ENCODE data around the gene CDH19.

CDH19 gene

DNA sequence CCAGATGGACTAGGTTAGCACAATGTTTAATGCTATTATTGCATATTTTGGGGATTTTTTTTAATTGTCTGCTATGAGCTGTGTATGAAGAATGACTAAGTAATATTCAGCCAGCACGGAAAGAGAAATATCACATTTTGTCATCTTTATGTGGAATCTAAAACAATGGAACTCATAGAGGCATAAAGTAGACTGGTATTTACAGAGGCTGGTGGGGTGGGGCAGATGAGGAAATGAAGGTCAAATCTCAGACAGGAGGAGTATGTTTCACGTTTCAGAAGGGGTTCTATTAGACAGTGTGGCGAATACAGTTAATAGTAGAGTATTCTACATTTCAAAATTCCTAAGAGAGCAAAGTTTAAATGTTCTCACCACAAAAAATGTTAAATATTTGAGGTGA lies 4.7 kb downstream of the CDH19 start:
- TF ChIP-seq, protein P1, sequence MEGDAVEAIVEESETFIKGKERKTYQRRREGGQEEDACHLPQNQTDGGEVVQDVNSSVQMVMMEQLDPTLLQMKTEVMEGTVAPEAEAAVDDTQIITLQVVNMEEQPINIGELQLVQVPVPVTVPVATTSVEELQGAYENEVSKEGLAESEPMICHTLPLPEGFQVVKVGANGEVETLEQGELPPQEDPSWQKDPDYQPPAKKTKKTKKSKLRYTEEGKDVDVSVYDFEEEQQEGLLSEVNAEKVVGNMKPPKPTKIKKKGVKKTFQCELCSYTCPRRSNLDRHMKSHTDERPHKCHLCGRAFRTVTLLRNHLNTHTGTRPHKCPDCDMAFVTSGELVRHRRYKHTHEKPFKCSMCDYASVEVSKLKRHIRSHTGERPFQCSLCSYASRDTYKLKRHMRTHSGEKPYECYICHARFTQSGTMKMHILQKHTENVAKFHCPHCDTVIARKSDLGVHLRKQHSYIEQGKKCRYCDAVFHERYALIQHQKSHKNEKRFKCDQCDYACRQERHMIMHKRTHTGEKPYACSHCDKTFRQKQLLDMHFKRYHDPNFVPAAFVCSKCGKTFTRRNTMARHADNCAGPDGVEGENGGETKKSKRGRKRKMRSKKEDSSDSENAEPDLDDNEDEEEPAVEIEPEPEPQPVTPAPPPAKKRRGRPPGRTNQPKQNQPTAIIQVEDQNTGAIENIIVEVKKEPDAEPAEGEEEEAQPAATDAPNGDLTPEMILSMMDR (IDR thresholded peaks at IDR 0.05; ENCODE audit: insufficient read depth, low read length, poor library complexity, severe bottlenecking), result no peak
- DNase-seq (ENCODE audit: extremely low read depth, insufficient read length), result no peak
- Histone ChIP-seq H3K4me3 (replicated peaks; ENCODE audit: low read depth, low read length) (no peak overlapping the region), H3K27me3 (replicated peaks; ENCODE audit: control insufficient read depth, insufficient read depth, low read length) (no peaks in the 10 kb centered on the region), H3K36me3 (ENCODE audit: control insufficient read depth, insufficient read depth, low read length) (no peaks in the 10 kb centered on the region)

DNA sequence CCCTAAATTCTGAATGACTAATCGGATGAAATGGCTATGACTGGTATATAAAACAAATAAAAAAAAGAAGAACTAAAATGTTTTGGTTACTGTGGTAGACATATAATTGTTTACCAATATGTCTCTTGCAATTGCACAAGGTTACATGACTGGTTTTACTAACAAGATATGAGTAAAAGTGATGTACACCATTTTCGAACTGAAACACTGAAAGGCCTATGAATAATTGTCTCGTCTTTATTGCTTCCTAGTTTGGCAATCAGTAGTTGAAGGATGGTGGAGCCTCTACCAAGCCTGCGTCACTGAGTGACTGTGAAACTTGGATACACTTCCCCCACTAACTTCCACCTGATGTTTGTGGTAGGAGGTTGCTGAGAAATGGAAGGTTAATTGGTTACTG lies 16.5 kb downstream of the CDH19 start:
- TF ChIP-seq, protein P1 (IDR thresholded peaks at IDR 0.05; ENCODE audit: insufficient read depth, low read length, poor library complexity, severe bottlenecking), result no peak
- Histone ChIP-seq H3K4me3 (replicated peaks; ENCODE audit: low read depth, low read length) (no peak overlapping the region), H3K36me3 (ENCODE audit: control insufficient read depth, insufficient read depth, low read length) (no peaks in the 10 kb centered on the region), H3K27me3 (replicated peaks; ENCODE audit: control insufficient read depth, insufficient read depth, low read length) (no peaks in the 10 kb centered on the region)
- DNase-seq (ENCODE audit: extremely low read depth, insufficient read length), result no peak

DNA sequence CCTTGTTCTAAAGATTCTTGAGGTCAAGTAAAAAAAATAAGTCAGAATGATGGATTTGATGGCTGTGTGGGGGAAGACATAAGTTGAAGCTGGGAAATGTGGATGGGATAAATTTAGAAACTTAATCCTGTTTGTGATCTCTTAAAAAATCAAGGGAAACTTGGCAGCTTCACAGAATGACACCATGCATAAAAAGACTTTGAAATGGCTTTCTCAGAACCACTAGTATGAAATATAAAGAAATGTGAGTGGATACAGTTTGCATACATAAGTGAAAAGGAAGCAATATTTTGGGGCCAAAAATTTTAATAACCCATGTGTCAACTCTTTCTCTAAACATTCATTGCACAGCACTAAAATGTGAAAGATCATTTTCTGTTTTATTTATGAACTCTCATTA lies 21.7 kb downstream of the CDH19 start:
- H3K4me3 ChIP-seq (replicated peaks; ENCODE audit: low read depth, low read length), result no peak overlapping the region
- no peak for DNase-seq (ENCODE audit: extremely low read depth, insufficient read length)
- H3K36me3 ChIP-seq (ENCODE audit: control insufficient read depth, insufficient read depth, low read length), result no peaks in the 10 kb centered on the region
- TF ChIP-seq, protein P1 (IDR thresholded peaks at IDR 0.05; ENCODE audit: insufficient read depth, low read length, poor library complexity, severe bottlenecking), result no peak
- no peaks in the 10 kb centered on the region for H3K27me3 ChIP-seq (replicated peaks; ENCODE audit: control insufficient read depth, insufficient read depth, low read length)

DNA sequence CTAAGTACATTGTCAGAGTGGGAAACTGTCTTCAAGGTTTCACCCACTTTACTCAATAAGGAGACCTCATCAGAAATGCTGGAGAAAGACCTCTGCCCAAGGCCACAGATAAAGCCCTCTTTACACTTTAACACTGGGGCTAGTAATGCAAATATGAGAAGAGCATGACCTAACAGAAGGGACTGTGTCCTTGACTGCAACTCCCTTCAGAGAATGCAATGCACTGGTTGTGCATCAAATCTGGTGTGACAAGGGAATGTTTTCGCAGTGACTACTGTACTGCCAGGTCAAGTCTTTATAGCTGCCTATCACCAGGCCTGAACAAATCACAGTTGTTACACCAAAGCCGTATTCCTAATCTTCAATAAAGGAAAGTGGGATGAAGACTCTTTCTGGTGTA lies 28.6 kb downstream of the CDH19 start:
- H3K36me3 ChIP-seq (ENCODE audit: control insufficient read depth, insufficient read depth, low read length), result no peaks in the 10 kb centered on the region
- TF ChIP-seq, protein P1 (IDR thresholded peaks at IDR 0.05; ENCODE audit: insufficient read depth, low read length, poor library complexity, severe bottlenecking), result no peak
- H3K27me3 ChIP-seq (replicated peaks; ENCODE audit: control insufficient read depth, insufficient read depth, low read length), result no peaks in the 10 kb centered on the region
- DNase-seq (ENCODE audit: extremely low read depth, insufficient read length), result no peak
- no peak overlapping the region for H3K4me3 ChIP-seq (replicated peaks; ENCODE audit: low read depth, low read length)

DNA sequence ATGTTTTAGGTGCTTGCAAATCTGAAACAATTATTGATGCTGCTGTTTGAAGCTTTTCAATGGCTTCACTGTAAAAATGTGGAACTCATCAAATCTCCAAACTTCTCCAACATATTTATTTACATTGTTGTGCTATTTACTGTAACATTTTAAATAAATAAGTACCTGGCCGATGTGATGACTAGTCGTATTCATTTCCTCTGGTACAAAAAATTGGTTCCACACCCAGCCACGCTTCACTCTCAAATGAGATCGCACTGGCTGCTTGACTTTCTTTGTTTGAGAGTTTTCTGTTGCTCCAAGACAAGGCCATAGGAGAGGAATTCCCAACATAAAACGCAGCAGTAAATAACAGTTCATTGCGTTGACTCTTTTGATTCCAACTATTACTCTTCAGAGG lies 32.0 kb downstream of the CDH19 start:
- Histone ChIP-seq H3K36me3 (ENCODE audit: control insufficient read depth, insufficient read depth, low read length) (no peaks in the 10 kb centered on the region), H3K4me3 (replicated peaks; ENCODE audit: low read depth, low read length) (no peak overlapping the region), H3K27me3 (replicated peaks; ENCODE audit: control insufficient read depth, insufficient read depth, low read length) (no peaks in the 10 kb centered on the region)
- DNase-seq (ENCODE audit: extremely low read depth, insufficient read length), result no peak
- TF ChIP-seq, protein P1 (IDR thresholded peaks at IDR 0.05; ENCODE audit: insufficient read depth, low read length, poor library complexity, severe bottlenecking), result no peak

DNA sequence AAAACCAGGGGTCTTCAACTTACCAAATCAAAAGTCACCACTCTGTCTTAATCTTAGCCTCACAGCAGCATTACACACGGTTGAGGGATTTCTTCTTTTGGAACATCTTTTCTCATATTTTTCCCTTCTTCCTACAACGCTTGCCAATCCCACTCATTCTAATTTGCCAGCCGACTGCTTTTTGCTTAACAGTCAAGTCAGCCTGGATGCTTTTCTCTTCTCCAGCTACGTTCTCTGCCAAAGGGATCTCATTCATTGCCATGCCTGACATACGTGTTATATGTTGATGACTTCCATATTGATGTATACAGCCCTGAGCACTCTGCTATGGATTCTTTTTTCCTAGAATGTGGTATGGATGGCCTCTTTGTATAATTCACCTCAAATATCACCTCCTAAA lies 37.3 kb downstream of the CDH19 start:
- DNase-seq (ENCODE audit: extremely low read depth, insufficient read length), result no peak
- TF ChIP-seq, protein P1 (IDR thresholded peaks at IDR 0.05; ENCODE audit: insufficient read depth, low read length, poor library complexity, severe bottlenecking), result no peak
- Histone ChIP-seq H3K4me3 (replicated peaks; ENCODE audit: low read depth, low read length) (no peak overlapping the region), H3K27me3 (replicated peaks; ENCODE audit: control insufficient read depth, insufficient read depth, low read length) (no peaks in the 10 kb centered on the region), H3K36me3 (ENCODE audit: control insufficient read depth, insufficient read depth, low read length) (no peaks in the 10 kb centered on the region)

Data from GM06990 (cell line).